Inferior parietal cortex (tissue), 1 donor: Measurements from ENCODE around the gene BBS9.

Source experiments
- DNase-seq: peaks from one replicate; pipeline ENCODE4 v3.0.0-alpha.2; 2016; ENCODE audit errors: extremely low spot score

Gene BBS9

DNA sequence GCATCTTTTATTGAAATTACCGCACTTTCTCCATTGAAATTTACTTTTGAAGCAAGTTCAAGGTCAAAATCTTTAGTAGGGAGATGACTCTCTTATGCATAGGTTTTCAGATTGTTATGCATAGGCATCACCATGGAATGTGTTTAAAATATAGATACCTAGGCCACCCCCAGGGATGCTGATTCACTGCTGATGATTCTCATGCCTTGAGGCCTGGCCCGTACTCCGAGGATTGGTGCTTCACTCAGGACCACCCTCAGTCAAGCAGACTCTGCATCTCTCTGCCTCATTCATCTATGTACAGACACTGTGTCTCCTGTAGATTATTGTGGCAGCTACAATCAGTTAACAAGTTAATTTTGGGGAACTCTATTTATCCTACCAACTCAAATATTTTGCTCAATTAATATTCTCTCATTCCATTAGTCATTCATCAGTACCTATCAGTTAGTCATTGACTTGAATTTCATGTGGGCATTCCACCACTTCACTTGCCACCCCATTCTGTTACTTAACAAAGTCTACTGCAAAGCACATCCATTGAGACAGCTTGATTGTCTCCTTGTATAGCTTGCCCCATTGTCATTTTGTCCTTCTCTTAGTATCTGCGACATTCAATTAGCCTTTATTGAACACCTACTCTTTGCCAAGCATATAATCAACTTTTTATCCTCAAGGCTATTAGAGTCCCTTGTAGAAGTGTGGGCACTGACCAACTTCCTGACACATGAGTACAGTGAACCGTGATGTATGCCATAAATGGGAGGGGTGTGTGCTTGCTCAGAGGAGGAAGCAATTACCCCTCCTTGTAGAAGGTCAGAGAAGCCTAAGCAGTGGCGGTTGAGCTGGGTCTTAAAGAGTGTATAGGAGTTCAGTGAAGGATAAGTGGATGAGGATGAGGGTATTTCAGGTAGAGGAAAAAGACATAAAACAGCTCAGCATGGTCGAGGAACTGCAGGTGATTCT is 520.4 kb downstream of the BBS9 start:
- no peak for DNase-seq

- DNase-seq, result no peak
Observed at GRCh38 chr7:33650828-33651227, 521.5 kb downstream of the BBS9 start.

DNA sequence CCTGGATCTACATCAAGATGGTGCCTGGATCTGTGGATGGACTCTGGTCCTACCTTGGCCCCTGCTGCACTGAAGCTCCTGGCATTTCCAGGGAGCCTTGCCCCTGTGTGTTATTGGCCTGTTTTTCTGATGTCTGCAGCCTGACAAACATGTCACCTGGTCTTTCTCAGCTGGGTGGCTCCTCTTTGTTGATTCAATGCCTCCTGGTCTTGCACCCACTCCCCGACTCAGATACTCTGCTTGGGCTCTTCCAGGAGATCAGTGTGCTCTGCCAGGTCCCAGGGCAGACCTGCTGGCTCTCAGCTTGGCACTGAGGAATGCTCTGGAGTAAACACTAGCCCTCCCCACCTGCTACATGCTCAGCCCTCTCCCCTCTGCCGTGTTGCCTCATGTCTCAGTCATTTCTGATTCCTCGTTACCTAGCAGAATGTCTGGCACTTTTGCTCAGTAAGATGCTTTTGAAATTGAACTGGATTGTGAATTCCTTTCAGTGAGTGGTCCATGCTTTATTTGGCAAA is 522.7 kb downstream of the BBS9 start:
- DNase-seq, result no peak

DNA sequence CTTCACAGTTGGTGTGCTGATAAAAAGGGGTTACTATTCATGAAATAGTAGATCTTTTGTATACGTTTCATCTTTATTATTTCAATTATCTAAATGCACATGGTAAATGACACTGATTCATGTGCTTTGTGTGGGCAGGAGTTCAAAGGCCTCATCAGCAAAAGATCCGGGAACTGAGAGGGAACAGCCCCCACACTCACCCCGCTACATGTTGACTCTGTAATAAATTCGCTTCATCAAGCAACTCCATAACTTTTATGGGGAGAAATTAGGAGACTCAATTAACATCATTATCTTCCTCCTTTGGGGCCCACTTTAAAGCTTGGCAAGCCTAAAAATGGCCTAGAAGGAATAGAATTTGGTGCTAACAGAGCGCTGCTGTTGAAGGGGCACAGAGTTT is 525.3 kb downstream of the BBS9 start:
- no peak for DNase-seq
